HG03457 (cell line): Measurements from ENCODE around the gene IPMK.
"Not testable (repeated sequence)": the region's sequence is repeated elsewhere in the genome, so short reads cannot be mapped to it uniquely, and the experiment has no call there.

ENCODE experiments used
- ATAC-seq: cut with Tn5 transposase; IDR thresholded peaks from one replicate; pipeline ENCODE4 v1.9.1; 2021; ENCODE audit warnings: moderate number of reproducible peaks; ENCODE audit not compliant: unreplicated experiment

Gene IPMK

DNA sequence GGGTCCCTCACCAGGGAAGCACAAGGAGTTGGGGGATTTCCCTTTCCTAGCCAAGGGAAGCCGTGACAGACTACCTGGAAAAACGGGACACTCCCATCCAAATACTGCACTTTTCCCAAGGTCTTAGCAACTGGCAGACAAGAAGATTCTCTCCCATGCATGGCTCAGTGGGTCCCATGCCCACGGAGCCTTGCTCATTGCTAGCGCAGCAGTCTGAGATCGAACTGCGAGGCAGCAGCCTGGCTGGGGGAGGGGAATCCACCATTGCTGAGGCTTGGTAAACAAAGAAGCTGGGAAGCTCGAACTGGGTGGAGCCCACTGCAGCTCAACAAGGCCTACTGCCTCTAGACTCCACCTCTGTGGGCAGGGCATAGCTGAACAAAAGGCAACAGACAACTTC lies 37.8 kb downstream of the IPMK start:
- ATAC-seq: not testable (repeated sequence)

DNA sequence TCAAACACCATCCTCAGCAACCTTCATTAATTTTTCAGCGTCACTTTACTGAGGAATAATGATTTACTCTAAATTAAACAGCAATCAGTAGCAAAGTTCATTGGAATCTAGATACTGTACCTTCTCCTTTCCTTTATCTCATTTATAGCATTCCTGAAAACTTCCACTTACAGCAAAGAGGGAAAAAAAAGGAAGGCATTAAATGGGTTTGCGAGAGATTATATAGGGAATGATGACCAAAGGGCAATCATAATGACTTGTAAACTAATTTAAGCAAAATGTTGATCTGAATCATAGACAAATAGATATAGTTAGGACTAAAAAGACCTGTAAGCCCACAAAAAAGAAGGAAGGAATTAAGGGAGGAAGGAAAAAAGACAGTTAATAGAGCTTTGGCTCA lies 42.0 kb downstream of the IPMK start:
- no peak for ATAC-seq

DNA sequence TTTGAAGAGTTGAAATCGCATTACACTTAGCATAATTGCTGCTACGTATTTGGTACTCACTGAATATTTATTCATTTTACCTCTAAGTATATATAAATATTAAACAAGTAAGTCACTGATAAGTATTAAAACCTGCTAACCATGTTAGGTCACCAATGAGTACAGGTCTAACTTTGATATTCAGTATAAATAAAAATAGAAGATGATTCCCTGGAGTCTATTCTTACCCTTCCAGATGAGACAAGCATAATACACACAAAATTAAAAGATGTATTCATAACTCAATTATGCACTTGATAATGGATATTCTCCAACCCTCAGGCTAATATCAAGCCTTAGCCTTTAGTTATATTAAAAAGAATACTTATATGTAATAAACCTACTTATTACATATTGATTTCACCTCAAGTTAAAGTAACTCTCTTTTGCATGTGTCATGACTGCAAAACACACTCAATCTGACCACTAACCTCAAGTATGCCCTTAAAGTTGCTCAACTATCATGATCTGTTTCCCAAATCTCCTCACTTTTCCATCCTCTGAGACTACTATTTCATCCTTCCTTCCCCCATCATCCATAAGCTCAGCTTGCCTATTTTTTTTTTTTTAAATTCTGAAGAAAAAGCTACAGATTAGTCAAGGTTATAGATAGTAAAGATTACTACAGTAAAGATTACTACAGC lies 46.8 kb downstream of the IPMK start:
- ATAC-seq: no peak

DNA sequence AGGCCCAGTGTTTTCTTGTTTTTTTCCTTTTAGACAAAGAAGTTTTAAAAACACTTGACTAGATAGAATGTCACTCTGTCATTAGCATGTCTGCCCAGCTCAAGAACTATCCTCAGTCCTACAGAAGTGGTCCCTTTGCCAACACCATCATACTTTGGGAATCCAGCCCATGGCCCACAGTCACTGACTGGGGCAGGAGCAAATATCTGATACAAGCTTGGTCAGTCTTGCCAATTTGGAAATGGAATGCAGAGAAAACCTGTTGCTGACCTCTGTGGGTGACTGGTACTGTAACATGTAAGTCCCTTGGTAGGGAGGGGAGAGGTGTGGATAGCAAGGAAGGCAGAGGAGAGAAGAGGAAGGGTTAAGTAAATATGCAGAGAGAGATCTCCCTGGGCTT lies 47.8 kb downstream of the IPMK start:
- ATAC-seq: no peak

DNA sequence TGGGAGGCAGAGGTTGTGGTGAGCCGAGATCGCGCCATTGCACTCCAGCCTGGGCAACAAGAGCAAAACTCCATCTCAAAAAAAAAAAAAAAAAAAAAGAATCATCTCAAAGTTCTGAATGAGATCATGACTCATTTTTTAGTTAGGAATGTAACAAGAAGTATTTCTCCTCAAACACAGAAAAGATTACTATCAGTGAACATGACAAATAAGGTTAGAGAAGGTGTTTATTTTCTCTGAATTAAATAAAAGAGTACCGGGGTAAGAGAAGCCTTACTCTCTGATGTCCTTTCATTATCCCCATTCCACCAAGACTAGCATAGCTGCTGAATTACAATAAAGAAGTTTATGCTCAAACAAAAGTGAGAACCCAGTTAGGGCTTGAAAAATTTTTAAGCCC lies 50.1 kb downstream of the IPMK start:
- ATAC-seq: no peak

DNA sequence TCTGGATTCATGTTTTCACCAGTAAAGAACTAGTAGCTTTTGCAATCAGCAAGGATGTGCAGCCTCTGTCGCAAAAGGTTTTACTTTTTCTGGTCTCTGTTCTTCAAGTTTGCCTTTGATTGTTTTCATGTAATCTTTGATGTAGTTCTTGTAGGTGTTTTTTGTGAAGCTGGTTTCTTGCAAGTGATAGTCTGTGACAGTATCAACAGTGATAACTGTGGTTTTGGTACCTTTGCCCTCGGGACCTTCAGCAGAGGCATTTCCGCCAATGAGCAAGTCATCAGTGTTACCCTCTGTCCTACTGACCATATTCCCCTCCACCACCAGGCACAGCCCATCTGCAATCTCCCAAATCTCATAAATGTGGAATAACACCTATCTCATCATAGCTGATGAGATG lies 55.1 kb downstream of the IPMK start:
- no peak for ATAC-seq

DNA sequence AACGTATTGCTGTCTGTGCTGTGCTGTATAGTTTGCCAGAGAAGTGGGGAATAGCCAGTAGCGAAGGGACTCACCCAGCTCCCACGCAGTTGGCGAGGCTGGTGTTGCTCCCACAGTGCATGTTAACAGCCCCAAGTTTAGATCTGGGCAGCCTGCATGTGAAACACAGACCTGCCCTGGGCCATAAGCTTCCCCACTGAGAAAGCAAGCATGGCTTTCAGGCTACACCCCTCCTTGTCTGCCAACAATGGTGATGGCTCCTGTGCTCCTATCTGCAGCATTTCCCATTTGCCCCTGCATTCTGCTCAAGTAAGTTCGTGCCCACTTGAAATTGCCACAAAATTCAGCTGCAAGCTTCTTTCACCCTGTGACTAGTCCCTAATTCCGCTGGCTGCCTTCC lies 57.5 kb downstream of the IPMK start:
- no peak for ATAC-seq

DNA sequence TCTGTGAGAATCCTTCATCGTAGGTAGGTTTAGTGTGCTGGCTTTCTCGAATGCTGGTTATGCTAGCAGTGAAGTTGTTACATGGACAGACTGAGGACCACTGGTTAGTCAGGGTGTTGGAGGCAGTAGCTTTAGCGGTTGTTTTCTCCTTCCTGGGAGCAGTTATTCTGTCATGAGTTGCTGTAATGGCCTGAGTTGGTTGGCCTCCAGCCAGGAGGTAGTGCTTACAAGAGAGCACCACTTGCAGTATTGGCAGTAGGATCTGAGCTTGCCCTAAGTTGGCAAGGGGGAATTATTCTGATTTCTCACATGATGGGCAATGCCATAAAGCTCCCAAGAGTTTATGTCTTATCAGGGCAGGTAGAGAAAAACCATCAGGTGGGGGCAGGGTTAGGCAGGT lies 58.0 kb downstream of the IPMK start:
- no peak for ATAC-seq

DNA sequence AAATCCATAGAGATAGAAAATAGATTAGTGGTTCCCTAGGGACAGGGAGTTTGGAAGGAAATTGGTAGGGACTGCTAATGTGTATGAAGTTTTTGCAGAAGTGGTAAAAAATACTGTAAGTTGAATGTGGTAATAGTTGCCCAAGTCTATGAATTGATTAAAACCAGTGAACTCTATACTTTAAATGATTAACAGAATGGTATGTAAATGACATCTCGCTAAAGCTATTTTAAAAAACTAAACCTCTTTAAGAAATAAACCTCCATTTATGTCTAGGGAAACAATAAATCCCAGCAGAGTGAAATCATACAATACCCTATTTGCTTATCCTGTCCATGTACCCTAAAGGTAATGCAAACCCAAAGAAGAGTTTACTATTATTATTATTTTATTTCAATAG lies 61.4 kb downstream of the IPMK start:
- no peak for ATAC-seq

DNA sequence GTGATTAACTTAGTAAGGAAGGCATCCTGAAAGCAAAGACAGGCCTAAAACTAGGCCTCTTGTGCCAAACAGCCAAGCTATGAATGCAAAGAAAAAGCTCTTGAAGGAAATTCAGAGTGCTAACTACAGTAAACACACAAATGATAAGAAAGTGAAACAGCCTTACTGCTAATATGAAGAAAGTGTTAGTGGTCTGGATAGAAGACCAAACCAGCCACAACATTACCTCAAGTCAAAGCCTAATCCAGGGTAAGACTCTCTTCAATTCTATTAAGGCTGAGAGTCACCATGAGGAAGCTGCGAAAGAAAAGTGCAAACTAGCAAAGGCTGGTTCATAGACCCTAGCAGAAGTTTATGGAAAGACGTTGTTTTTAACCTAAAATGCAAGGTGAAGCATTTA lies 66.0 kb downstream of the IPMK start:
- ATAC-seq: peak; percentile 87

DNA sequence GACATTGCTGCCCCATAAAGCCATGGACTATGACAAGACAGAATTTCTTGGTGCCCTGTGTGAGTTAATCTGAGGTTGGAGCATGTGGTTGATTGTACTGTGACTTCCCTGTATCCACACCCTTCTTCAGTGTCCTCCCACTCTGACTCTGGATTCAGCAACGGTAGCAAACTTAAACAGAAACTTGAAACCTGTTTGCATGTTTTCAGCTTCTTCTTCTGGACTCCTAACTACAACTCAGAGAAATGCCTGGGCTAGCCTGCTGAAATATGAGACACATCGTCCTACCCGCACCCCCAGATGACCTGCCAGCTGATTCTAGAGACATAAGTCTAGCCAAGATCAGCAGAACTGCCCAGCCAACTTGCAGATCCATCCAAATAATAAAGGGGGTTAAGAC lies 78.4 kb downstream of the IPMK start:
- ATAC-seq: no peak

DNA sequence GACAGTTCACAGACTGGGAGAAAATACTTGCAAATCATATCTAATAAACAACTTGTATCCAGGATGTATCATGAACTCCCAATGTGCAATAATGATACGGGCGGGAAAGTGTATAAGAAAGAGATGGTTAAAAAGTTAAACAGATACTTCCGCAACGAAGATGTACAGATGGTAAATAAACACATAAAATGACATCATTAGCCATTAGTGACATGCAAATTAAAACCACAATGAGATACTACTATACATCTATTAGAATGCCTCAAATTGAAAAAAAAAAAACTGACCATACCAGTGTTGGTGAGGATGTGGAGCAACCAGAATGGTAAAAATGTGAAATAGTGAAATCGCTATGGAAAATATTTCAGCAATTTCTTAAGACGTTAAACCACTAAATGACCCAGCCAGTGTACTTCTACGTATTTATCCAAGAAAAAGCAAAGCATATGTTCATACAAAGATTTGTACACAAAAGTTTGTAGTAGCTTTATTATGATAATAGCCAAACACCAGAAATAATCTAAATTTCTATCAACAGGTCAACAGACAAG lies 83.5 kb downstream of the IPMK start:
- no peak for ATAC-seq

DNA sequence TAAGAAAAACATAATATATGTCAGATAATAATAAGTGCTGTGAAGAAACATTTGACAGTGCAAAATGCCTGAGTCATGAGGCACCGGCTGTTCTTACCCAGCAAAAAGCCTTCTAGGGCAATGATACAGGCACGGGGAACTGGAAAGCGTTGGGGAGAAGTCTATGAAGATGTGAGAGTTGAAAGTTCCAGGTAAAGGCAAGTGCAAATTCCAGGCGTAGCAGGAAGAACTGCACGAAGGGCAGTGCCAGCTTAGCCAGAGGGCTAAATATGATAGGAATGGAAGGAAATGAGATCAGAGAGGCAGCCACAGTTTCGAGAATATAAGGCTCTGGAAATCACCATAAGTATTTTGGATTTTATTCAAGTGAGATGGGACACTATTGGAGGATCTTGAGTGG lies 87.0 kb downstream of the IPMK start:
- ATAC-seq: no peak

DNA sequence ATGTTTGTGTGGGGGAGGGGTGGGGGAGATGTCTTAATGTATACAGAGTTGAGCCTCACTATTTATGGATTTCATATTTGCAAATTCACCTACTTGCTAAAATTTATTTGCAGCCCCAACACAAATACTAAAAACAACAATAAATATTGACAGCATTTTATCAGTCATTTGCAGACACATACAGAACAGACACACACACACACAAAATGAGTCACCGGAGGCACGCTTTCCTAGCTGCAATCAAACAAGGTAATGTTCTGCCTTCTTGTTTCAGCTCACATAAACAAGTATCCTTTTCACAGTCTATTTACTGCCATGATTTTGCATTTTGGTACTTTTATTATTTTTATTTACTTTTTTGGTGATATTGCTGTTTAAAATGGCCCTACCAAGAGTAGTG lies 88.5 kb downstream of the IPMK start:
- ATAC-seq: no peak

DNA sequence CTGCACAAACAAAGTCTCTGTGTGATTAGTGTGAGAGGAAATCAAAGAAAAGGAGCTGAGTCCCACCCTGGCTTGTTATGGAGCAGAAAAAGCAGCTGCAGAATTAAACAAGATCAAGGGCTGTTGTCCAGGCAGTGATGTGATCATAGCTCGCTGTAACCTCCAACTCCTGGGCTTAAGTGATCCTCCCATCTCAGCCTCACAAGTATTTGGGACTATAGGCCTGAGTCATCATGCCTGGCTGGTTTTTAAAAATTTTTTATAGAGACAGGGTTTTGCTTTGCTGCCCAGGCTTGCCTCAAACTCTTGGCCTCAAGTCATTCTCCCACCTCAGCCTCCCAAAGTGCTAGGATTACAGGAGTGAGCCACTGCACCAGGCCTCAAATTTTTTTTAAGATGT lies 88.9 kb downstream of the IPMK start:
- no peak for ATAC-seq

DNA sequence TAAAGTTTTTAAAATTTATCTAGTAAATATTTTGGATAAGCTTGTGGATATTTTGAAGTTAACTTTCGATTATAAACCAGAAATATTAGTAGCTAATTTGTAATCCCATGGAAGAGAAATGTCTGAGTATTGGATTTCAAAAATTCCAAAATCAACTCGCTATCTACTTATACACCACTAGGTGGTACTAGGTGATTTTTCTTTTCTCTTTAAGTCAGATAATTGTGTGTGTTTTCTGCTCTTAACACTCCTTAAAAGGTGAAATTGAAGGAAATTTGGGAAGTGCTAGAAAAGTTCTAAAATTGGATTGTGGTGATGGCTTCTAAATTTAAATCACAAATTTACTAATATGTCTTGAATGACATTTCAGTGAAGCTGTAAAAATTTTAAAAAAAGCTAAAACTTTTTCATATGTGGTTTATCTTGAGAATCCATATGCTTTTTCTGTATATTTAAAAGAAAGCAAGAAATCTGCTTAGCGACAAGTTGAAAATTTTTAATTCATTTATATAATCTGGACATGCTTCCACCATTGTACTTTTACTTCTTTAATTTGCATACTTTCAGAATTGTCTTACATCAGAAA lies 90.2 kb downstream of the IPMK start:
- ATAC-seq: no peak

DNA sequence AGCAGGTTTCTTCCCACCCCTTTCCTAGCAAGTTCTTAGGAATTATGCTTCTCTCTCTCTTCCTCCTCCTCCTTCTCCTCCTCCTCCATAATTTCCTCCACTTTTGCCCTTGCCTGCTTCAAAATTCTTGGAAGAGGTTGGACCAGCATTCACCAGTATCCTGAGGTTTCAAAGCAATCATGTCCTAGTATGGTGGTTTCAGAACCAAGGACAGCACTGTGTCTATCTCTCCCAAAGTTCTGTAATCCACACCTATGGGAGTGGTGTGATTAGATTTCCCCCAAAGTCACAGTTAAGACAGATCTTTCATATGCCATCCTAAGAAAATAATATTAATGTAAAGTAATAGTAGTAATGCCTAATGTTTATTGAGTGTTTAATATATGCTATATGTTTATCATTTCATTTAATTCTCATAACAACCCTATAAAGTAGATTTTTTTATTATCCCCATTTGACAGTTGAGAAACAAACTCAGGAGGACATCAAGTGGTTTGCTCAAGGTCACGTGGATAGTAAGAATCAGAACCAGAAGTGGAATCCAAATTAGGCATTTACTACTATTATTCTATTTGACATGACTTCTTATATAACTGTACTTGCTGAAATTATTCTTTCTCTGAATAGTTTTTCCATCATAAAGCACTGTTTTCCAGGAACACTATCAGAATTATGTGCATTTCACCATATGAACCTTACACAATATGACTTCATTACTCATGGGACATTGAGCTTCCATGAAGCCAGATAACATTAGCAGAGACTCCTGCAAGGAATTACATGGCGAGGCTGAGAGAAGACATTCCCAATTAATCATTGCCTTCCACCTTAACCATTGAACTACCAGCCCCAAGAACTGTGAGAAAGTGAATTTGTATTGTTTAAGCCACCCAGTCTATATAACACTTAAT lies 91.4 kb downstream of the IPMK start:
- no peak for ATAC-seq

DNA sequence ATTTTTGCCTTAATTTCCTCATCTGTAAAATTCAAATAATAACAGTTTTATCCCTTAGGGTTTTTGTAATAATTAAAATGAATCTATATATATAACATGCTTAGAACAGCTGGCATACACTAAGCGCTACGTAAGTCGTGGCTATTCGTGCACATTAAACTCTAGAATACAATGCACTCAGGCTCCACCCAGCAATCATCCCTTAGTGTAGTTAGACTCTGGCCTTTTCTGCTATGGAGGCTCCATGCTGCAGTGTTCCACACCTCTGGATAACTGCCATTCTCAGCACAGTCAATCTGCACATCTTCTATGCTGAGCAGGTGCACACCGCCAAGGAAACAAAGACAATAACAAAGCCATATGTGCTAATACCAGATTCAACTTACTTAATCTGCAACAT lies 92.9 kb downstream of the IPMK start:
- ATAC-seq: no peak

DNA sequence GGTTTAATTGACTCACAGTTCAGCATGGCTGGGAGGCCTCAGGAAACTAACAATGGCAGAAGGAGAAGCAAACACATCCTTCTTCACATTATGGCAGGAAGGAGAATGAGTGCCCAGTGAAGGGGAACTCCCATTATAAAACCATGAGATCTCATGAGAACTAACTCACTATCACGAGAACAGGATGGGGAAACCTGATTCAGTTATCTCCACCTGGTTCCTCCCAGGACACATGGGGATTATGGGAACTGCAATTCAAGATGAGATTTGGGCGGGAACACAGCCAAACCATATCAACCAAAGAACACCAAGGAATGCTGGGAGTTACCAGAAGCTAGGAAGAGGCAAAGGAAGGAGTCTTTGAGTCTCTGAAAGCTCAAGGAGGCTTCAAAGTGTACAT lies 94.3 kb downstream of the IPMK start:
- ATAC-seq: no peak

DNA sequence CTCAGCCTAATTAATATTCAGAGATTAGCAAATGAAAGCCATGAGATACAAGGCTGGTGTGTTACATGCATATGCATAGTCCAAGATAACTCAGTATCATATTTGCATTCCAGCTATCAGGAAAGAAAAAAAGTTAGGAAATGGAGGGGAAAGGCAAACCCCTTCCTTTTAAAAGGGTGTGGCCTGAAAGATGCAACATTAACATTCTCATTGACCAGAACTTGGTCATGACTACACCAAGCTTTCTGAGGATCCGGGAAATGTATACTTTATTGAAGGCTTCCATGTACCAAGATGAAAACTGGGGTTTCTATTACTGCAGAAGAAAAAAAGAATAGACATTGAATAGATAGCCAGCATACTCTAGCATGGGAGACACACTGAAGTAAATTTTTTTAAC lies 96.5 kb downstream of the IPMK start:
- no peak for ATAC-seq

DNA sequence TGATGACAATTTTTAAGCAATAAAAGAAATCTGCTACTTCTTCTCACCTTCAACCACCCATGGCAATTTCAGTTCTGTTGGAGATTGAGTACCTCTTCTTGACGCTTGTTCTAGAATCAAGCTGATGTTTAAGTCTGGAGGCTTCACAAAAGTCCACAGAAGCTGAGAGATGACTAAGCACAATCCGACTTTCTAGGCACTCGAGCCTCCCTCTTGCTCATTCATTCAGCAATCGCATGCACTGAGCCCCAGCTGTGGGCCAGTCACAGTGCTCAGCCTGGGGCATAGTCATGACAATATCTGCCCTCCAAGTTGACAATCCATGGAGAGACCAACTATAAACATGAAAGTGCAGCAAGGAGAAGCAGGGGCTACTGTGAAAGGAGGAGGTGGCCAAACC lies 103.2 kb downstream of the IPMK start:
- ATAC-seq: no peak

DNA sequence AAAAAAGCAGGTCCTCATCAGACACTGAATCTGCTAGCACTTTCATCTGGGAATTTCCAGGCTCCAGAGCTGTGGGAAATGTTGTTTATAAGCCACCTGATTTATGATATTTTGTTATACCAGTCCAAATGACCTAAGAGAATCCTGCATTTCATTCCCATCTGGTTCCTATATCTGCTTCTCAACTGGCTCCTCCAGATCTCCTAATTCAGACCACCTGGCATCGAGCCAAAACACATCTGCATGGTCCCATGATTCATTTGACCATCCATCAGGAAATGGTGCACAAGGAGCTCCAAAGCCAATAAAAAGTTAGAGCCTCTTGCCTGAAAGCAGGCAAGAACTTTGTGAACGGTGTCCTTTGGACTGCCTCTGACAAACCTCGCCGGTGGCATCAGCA lies 108.9 kb downstream of the IPMK start:
- no peak for ATAC-seq
